ENCODE data around the gene DUSP22. TPM values are rescaled to one million over a fixed set of nuclear protein-coding genes. Genes with fewer than 3 reads are reported as not detected.

DUSP22 gene
- total RNA-seq, 1 experiment from 2014 or later, result 34.8 TPM

- CTCF ChIA-PET, result no interaction called here
- ATAC-seq (no peak), DNase-seq (ENCODE audit: low read depth, low spot score) (no peak)
- no peak overlapping the region for H3K4me3 ChIP-seq (ENCODE audit: low read depth in 2 of 2, low read length in 2 of 2)
- in situ Hi-C loops (cut with HindIII; ENCODE audit: low pct_unique_long_range_greater_than_20kb, low sequenced_read_pairs) (no loop called here), intact Hi-C loops (cut with micrococcal nuclease; ENCODE audit: unreplicated experiment) (no loop called here)
- BruUV-seq (replicated peaks), result no TSS peak
- H3K9me3 ChIP-seq (ENCODE audit: control insufficient read depth, insufficient read depth, low read depth, low read length), result peaks cover 5% of the 10 kb centered on the region
- H3K27ac ChIP-seq (ENCODE audit: low read length), result no peak overlapping the region
- no peaks in the 10 kb centered on the region for H3K36me3 ChIP-seq (ENCODE audit: control insufficient read depth, insufficient read depth, low read length)
- no peaks in the 10 kb centered on the region for H3K4me1 ChIP-seq (ENCODE audit: control insufficient read depth, insufficient read depth, low read length)
- peaks cover 9% of the 10 kb centered on the region; the same call in 1 of the 2 replicates for H3K27me3 ChIP-seq (ENCODE audit: control insufficient read depth, insufficient read depth, low read length)
- TF ChIP-seq POLR2AphosphoS5 (IDR thresholded peaks at IDR 0.05; ENCODE audit: low read depth, low read length) (no peak), REST (IDR thresholded peaks at IDR 0.05; ENCODE audit: insufficient read depth in 1 of 2, low read depth in 2 of 2, low read length in 1 of 2) (no peak), SIN3A (IDR thresholded peaks at IDR 0.05; ENCODE audit: borderline replicate concordance, insufficient read depth, low read depth, low read length) (no peak), CTCF (IDR thresholded peaks at IDR 0.05) (no peak)
- POLR2A ChIA-PET, result no interaction called here
Observed at GRCh38 chr6:362231-362923, 70.1 kb downstream of the DUSP22 start.

DNA sequence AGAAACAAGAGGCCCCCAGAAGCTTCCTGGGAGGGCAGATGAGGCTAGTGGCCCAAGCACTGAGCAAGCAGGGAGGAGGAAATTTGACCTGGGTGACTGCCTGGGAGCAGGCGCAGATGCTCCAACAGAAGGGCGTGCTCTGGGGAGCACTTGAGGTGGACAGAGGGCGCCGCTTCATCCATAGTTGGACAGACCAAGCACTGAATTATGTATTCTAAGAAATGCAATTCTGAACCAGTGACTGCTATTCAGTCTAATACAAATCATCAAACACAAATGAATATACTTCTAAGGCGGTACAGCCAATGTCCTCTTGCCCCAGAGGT lies 70.6 kb downstream of the DUSP22 start:
- peaks cover 9% of the 10 kb centered on the region; the same call in 1 of the 2 replicates for H3K27me3 ChIP-seq (ENCODE audit: control insufficient read depth, insufficient read depth, low read length)
- intact Hi-C loops (cut with micrococcal nuclease; ENCODE audit: unreplicated experiment), result no loop called here
- ChIA-PET CTCF (no interaction called here), POLR2A (no interaction called here)
- DNase-seq (ENCODE audit: low read depth, low spot score) (no peak), ATAC-seq (no peak)
- H3K4me3 ChIP-seq (ENCODE audit: low read depth in 2 of 2, low read length in 2 of 2), result no peak overlapping the region
- peaks cover 5% of the 10 kb centered on the region for H3K9me3 ChIP-seq (ENCODE audit: control insufficient read depth, insufficient read depth, low read depth, low read length)
- in situ Hi-C loops (cut with HindIII; ENCODE audit: low pct_unique_long_range_greater_than_20kb, low sequenced_read_pairs), result no loop called here
- no peak overlapping the region for H3K27ac ChIP-seq (ENCODE audit: low read length)
- no TSS peak for BruUV-seq (replicated peaks)
- TF ChIP-seq POLR2AphosphoS5 (IDR thresholded peaks at IDR 0.05; ENCODE audit: low read depth, low read length), result no peak
- no peak for TF ChIP-seq TCF7L2 (IDR thresholded peaks at IDR 0.05; ENCODE audit: low read depth, low read length)
- TF ChIP-seq REST (IDR thresholded peaks at IDR 0.05; ENCODE audit: insufficient read depth in 1 of 2, low read depth in 2 of 2, low read length in 1 of 2), result no peak
- TF ChIP-seq SIN3A (IDR thresholded peaks at IDR 0.05; ENCODE audit: borderline replicate concordance, insufficient read depth, low read depth, low read length), result no peak
- TF ChIP-seq CTCF (IDR thresholded peaks at IDR 0.05), result no peak
- no peaks in the 10 kb centered on the region for H3K36me3 ChIP-seq (ENCODE audit: control insufficient read depth, insufficient read depth, low read length)
- no peaks in the 10 kb centered on the region for H3K4me1 ChIP-seq (ENCODE audit: control insufficient read depth, insufficient read depth, low read length)
